Astrocyte (in vitro differentiated cells and primary cell): Measurements from ENCODE around the gene UVSSA.
A peak's percentile ranks its signal among the peaks of the same experiment; 100 is the strongest.

ENCODE experiments used
- CTCF ChIP-seq: IDR thresholded peaks from 2 replicates; pipeline ENCODE4 v1.5.1; 2011; ENCODE audit warnings: low read depth, mild to moderate bottlenecking, inconsistent platforms, low read length, moderate library complexity; ENCODE audit not compliant: insufficient read depth
- EZH2 ChIP-seq: IDR thresholded peaks from 2 replicates; pipeline ENCODE4 v1.6.1; 2012; ENCODE audit warnings: mild to moderate bottlenecking, low read length, inconsistent platforms; ENCODE audit not compliant: insufficient read depth

GRCh38 chr4:1356181-1356998 lies 9.4 kb downstream of the UVSSA start:
- peak; percentile 74 for TF ChIP-seq CTCF
- TF ChIP-seq EZH2, result no peak
